Small intestine (tissue), 7 donors: ENCODE results near the gene IQCE. TPM values are rescaled to one million over a fixed set of nuclear protein-coding genes. Genes with fewer than 3 reads are reported as not detected.

Source experiments
- DNase-seq, 2 donors: peaks; one replicate each; pipeline versions ENCODE4 v3.0.0 to v3.0.0-alpha.2; 2013
- FAIRE-seq: peaks from 2 replicates; lab custom pipeline; 2012; peaks lifted over from hg19 to GRCh38; lab: Jason Lieb, UNC
- H3K27ac ChIP-seq, 3 donors: one replicate each; pipeline ENCODE4 v1.5.1; 2013; ENCODE audit warnings: low read length in 2 of 3, mild to moderate bottlenecking in 2 of 3, control low read depth in 1 of 3, inconsistent platforms in 1 of 3, low read depth in 1 of 3, moderate library complexity in 1 of 3
- H3K27me3 ChIP-seq, 3 donors: one replicate each; pipeline ENCODE4 v1.6.1; 2013; ENCODE audit warnings: low read length in 3 of 3, inconsistent platforms in 1 of 3; ENCODE audit not compliant: control insufficient read depth in 3 of 3, insufficient read depth in 3 of 3
- H3K36me3 ChIP-seq, 3 donors: one replicate each; pipeline ENCODE4 v1.6.1; 2013; ENCODE audit warnings: low read length in 3 of 3, inconsistent platforms in 1 of 3, low read depth in 1 of 3, mild to moderate bottlenecking in 1 of 3, moderate library complexity in 1 of 3; ENCODE audit not compliant: control insufficient read depth in 3 of 3, insufficient read depth in 2 of 3
- H3K4me1 ChIP-seq, 3 donors: one replicate each; pipeline ENCODE4 v1.6.1; 2013; ENCODE audit warnings: low read length in 2 of 3, inconsistent platforms in 1 of 3, low read depth in 1 of 3, mild to moderate bottlenecking in 1 of 3, moderate library complexity in 1 of 3; ENCODE audit not compliant: control insufficient read depth in 3 of 3, insufficient read depth in 2 of 3
- H3K4me3 ChIP-seq, 3 donors: one replicate each; pipeline ENCODE4 v1.5.1; 2013; ENCODE audit warnings: low read length in 3 of 3, control low read depth in 1 of 3, inconsistent platforms in 1 of 3, low read depth in 1 of 3, mild to moderate bottlenecking in 1 of 3, moderate library complexity in 1 of 3
- H3K9me3 ChIP-seq, 2 donors: one replicate each; pipeline ENCODE4 v1.6.1; 2013; ENCODE audit warnings: low read depth in 1 of 2, low read length in 1 of 2; ENCODE audit not compliant: control insufficient read depth in 2 of 2, insufficient read depth in 1 of 2
- WGBS, 3 donors: extraction: QIAGEN DNeasy Blood & Tissue Kit; methylation state at CpG; one replicate each; pipeline ENCODE4 v1.1.7; 2013; 5-methylcytosine and 5-hydroxymethylcytosine counted together
- polyA plus RNA-seq, 4 donors: library from polyadenylated mRNA; stranded (reverse) in 3 of 4; unstranded in 1 of 4; fragments of 200-250 nt in 3 of 4; fragments of 120-200 nt in 1 of 4; gene quantifications; one replicate each; pipeline versions ENCODE4 v1.2.1 to v1.2.3, GENCODE V29; 2013
- donor health status: healthy with polysubstance abuse.
- donor health status: control.
- donor health status: control.
- donor health status: Bipolar disorder and iron deficiency.
- donor health status: healthy.

Gene IQCE
- polyA plus RNA-seq, 4 donors = 10.4 to 20.8 (median 15.5) TPM

DNA sequence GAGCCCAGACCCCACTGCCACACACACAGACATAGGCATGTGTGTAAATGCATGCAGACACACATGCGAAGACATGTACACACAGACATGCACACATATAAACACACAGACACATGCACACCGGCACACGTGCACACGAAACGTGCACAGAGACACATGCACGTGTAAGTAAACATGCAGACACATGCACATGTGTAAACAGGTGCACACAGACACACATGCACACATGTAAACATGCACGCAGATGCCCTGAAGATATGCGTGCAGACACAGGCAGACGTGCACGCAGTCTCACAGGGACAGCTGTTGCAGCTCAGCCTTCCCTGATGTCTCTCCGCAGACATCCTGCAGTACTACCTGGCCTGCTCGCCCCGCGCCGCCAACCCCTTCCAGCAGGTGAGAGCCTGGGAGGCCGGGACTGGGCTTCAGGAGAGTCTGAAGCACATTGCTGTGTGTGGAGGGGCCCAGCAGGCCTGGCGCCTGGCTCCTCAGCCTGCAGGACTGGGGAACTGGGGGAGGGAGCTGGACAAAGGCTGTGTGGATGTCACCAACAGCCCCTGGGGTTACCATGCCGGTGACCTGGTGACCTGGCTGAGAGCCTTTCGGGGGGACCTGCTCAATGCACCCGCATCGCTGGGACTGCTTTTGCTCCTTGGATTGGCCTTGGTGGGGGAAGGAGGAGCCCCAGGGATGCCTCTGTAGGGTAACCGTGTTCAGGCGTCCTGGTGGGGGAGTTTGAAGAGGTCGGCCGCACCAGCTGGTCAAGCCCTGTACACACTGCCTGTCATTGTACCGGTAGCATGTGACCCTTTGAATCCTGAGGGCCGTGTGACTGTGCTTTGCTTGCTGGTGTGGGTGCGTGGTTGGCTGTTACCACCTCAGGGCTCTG lies 93.3 kb downstream of the IQCE start:
- no peak for DNase-seq
- no peak for FAIRE-seq
- Histone ChIP-seq H3K4me3 (no peak overlapping the region), H3K36me3 (peaks cover 2 to 96% (median 7%) of the 10 kb centered on the region in 3 donors), H3K27ac (no peak overlapping the region), H3K27me3 (no peaks in the 10 kb centered on the region), H3K9me3 (no peaks in the 10 kb centered on the region), H3K4me1 (peaks cover 0 to 2% (median 0%) of the 10 kb centered on the region in 3 donors)
- WGBS, 3 donors = 90 to 92% (median 91%) methylated on average over 28 of the region's 28 CpGs

DNA sequence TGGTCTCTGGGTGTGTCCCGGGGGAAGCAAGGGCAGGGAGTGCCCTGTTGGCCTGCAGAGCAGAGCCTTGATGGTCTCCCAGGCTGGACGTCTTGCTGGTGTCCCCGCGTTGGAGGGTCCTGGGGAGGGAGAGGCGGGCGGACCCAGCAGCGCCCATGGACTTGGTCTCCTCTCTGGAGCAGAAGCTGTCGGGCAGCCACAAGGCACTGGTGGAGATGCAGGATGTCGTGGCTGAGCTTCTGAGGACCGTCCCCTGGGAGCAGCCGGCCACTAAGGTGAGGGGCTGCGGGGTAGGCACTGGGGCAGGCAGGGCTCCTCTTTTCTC lies 93.9 kb downstream of the IQCE start:
- Histone ChIP-seq H3K27ac (no peak overlapping the region), H3K9me3 (no peaks in the 10 kb centered on the region), H3K4me3 (no peak overlapping the region), H3K4me1 (peaks cover 0 to 2% (median 0%) of the 10 kb centered on the region in 3 donors), H3K36me3 (peaks cover 2 to 96% (median 7%) of the 10 kb centered on the region in 3 donors), H3K27me3 (no peaks in the 10 kb centered on the region)
- WGBS, 3 donors = 91 to 93% (median 93%) methylated on average over 5 to 12 of the region's 12 CpGs
- FAIRE-seq = no peak
- DNase-seq = no peak

DNA sequence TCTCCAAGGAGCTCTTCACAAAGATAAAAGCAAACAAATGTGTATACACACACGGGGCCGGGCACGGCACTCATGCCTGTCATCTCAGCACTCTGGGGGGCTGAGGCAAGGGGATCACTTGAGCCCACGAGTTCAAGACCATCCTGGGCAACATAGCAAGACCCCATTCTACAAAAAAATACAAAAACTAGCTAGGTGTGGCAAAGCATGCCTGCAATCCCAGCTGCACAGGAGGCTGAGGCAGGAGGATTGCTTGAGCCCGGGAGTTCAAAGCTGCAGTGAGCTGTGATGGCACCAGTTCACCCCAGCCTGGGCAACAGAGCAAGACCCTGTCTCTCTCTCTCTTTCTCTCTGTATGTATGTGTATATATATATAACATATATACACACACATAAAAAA lies 95.3 kb downstream of the IQCE start:
- 73 to 84% (median 77%) methylated on average over 5 of the region's 5 CpGs for WGBS, 3 donors
- H3K4me1 ChIP-seq = peaks cover 0 to under 1% (median 0%) of the 10 kb centered on the region in 3 donors
- H3K9me3 ChIP-seq = no peaks in the 10 kb centered on the region
- H3K36me3 ChIP-seq = peaks cover 3 to 96% (median 5%) of the 10 kb centered on the region in 3 donors
- FAIRE-seq (no peak), DNase-seq (no peak)
- H3K4me3 ChIP-seq = no peak overlapping the region
- H3K27ac ChIP-seq = no peak overlapping the region
- no peaks in the 10 kb centered on the region for H3K27me3 ChIP-seq

DNA sequence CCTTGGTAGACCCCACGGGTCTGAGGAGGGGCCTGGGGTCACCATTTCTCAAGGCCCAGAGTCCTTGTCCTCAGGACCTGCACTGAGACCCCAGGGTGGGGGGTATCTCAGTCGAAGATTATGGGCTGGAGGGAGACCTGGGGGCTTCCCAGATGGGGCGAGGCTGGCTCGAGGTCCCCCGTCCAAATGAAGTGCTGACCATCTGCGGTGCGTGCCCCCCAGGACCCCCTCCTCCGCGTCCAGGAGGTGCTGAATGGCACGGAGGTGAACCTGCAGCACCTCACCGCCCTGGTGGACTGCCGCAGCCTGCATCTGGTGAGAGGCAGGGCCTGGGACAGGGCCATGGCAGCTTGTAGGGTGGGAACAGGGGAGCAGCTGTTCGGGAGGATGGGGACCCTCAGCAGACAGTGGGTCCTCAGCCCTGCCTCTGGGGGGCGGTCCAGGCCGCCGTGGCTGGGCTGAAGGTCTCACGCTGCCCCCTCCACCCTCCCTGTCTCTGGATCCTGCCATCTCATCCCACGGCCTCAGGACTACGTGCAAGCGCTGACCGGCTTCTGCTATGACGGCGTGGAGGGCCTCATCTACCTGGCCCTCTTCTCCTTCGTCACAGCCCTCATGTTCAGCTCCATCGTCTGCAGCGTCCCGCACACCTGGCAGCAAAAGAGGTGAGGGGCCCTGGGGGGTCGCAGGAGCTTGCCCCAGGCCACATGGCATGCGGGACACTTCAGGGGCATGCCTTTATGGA lies 97.3 kb downstream of the IQCE start:
- no peak for DNase-seq
- Histone ChIP-seq H3K4me3 (no peak overlapping the region), H3K9me3 (no peaks in the 10 kb centered on the region), H3K27ac (no peak overlapping the region), H3K27me3 (no peaks in the 10 kb centered on the region), H3K4me1 (no peaks in the 10 kb centered on the region), H3K36me3 (peaks cover 2 to 96% (median 7%) of the 10 kb centered on the region in 3 donors)
- 91 to 95% (median 93%) methylated on average over 28 to 29 of the region's 29 CpGs for WGBS, 3 donors
- FAIRE-seq = no peak

DNA sequence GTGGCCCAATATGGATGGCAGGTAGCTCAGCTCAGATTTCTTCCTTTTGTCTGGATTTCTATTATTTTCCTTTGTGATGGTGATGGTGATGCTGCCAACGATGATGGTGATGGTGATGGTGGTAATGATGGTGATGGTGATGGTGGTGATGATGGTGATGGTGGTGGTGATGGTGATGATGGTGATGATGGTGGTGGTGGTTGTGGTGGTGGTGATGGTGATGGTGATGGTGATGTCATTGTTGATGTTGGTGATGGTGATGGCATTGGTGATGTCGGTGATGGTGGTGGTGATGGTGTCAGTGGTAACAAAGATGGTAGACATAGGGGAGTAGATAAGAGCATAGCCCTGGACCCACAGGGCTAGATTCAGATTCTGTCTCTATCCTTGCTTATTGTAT lies 98.4 kb downstream of the IQCE start:
- no peak for FAIRE-seq
- no peak for DNase-seq
- Histone ChIP-seq H3K4me3 (no peak overlapping the region), H3K9me3 (no peaks in the 10 kb centered on the region), H3K27ac (no peak overlapping the region), H3K36me3 (peaks cover 2 to 96% (median 7%) of the 10 kb centered on the region in 3 donors), H3K27me3 (no peaks in the 10 kb centered on the region), H3K4me1 (no peaks in the 10 kb centered on the region)
- WGBS, 3 donors = 48 to 93% (median 78%) methylated on average over 2 of the region's 2 CpGs

DNA sequence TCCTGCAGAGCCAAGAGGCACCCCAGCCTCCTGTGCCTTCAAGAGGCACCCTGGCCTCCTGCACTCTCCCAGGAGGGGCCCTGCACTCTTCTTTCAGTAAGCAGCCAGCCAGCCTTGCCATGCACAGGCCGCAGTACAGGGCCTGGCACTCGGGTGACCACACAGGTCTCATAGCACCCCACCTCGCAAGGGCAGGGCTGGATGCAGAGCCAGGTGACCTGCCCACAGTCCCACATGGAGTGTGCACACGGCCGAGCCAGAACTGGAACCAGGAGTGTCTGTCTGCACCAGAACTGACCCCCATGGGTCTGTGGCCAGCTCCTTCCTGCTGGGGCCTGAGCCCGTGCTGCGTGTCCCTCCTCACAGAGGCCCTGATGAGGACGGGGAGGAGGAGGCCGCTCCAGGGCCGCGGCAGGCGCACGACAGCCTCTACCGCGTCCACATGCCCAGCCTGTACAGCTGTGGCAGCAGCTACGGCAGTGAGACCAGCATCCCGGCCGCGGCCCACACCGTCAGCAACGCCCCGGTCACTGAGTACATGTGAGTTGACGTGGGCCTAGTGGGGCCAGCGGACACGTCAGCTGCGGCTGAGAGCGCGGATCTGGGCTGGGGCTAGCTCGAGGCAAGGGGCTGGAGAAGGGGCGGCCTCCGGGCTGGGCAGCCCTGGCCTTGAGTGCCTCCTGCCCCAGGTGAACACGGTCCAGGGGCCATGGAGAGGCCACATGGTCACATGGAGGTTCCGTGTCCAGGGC lies 99.3 kb downstream of the IQCE start:
- Histone ChIP-seq H3K4me1 (no peaks in the 10 kb centered on the region), H3K9me3 (no peaks in the 10 kb centered on the region), H3K27me3 (no peaks in the 10 kb centered on the region), H3K36me3 (peaks cover 2 to 96% (median 7%) of the 10 kb centered on the region in 3 donors), H3K27ac (no peak overlapping the region), H3K4me3 (no peak overlapping the region)
- WGBS, 3 donors = 94 to 95% (median 95%) methylated on average over 32 to 33 of the region's 33 CpGs
- no peak for DNase-seq
- no peak for FAIRE-seq

DNA sequence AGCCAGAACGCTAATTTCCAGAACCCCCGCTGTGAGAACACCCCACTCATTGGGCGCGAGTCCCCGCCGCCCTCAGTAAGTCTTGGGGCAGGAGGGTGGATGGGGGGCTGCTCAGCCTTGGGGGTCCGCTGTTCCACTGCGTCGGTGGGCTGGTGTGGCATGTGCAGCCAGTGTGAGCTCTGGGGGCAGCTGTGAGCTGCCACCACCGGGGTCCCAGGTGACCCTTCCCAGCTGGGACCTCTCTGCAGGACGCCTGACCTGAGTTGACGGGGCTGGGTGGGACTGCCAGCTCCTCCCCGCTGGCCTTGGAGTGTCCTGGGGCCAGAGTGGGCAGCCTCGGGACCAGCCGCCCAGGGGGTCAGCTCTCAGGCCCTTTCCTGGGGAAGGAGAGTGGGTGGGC lies 100.2 kb downstream of the IQCE start:
- no peaks in the 10 kb centered on the region for H3K9me3 ChIP-seq
- WGBS, 3 donors = 90 to 94% (median 93%) methylated on average over 13 to 15 of the region's 15 CpGs
- peaks cover 2 to 99% (median 7%) of the 10 kb centered on the region in 3 donors for H3K36me3 ChIP-seq
- no peaks in the 10 kb centered on the region for H3K27me3 ChIP-seq
- H3K4me3 ChIP-seq = no peak overlapping the region
- FAIRE-seq = no peak
- H3K4me1 ChIP-seq = peaks cover 0 to 2% (median 0%) of the 10 kb centered on the region in 3 donors
- H3K27ac ChIP-seq = no peak overlapping the region
- no peak for DNase-seq
